ENCODE results near the gene ARHGAP25.

GRCh38 chr2:68790600-68790999 is 56.0 kb downstream of the ARHGAP25 start:
- TF ChIP-seq POLR2A (IDR thresholded peaks at IDR 0.05; ENCODE audit: low read length) (no peak), GATA1 (IDR thresholded peaks at IDR 0.05; ENCODE audit: low read depth, low read length) (no peak)

Data from erythroblast (primary cell).